ENCODE measurements around the gene PSIP1. TPM values are rescaled to one million over a fixed set of nuclear protein-coding genes. Genes with fewer than 3 reads are reported as not detected.
A peak's percentile ranks its signal among the peaks of the same experiment; 100 is the strongest.

Gene PSIP1
- total RNA-seq, 1 donor from 2014 or later, result 402 TPM

DNA sequence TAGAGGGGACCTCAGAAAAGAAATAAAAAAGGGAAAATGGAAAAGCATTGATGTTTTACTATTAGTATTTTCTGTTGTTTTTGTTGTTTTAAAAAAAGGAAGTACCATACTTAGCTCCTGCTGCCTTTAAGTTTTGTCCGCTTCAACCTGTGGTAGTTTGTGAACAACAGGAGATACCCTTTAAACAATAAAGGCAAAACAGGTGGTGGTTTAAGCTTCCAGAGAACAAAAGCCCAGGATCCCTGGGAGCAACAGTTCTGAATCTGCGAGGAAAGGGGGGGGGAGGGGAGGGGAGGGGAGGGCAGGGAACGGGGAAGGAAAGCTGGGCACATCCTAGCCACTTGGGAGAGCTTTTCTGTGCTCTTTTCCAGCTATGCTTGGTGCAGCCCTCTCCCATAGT, 2.1 kb upstream of the PSIP1 start:
- Histone ChIP-seq H3K4me2 (peak overlapping the region; percentile 94), H3K36me3 (peaks cover 12% of the 10 kb centered on the region), H3K4me1 (peaks cover 38% of the 10 kb centered on the region), H3K27ac (peak overlapping the region; percentile 60), H3F3A (ENCODE audit: low read depth) (peaks cover 38% of the 10 kb centered on the region), H3K79me2 (ENCODE audit: low read depth) (peaks cover 44% of the 10 kb centered on the region), H3K4me3 (peak overlapping the region; percentile 90), H3K9me3 (ENCODE audit: low read depth) (no peaks in the 10 kb centered on the region), H2AFZ (replicated peaks) (no peak overlapping the region), H3K27me3 (no peaks in the 10 kb centered on the region), H3K9ac (no peak overlapping the region), H4K20me1 (ENCODE audit: low read depth) (peaks cover 22% of the 10 kb centered on the region)
- Mint-ChIP-seq H3K9me3 (no peaks in the 10 kb centered on the region), H3K4me1 (peaks cover 40% of the 10 kb centered on the region), H3K36me3 (peaks cover 13% of the 10 kb centered on the region), H3K4me3 (no peak overlapping the region), H3K27ac (no peak overlapping the region), H3K27me3 (ENCODE audit: insufficient read depth, low read depth) (peaks cover 4% of the 10 kb centered on the region)
- no peak for TF ChIP-seq EZH2 (IDR thresholded peaks at IDR 0.05)
- TF ChIP-seq, protein P1, sequence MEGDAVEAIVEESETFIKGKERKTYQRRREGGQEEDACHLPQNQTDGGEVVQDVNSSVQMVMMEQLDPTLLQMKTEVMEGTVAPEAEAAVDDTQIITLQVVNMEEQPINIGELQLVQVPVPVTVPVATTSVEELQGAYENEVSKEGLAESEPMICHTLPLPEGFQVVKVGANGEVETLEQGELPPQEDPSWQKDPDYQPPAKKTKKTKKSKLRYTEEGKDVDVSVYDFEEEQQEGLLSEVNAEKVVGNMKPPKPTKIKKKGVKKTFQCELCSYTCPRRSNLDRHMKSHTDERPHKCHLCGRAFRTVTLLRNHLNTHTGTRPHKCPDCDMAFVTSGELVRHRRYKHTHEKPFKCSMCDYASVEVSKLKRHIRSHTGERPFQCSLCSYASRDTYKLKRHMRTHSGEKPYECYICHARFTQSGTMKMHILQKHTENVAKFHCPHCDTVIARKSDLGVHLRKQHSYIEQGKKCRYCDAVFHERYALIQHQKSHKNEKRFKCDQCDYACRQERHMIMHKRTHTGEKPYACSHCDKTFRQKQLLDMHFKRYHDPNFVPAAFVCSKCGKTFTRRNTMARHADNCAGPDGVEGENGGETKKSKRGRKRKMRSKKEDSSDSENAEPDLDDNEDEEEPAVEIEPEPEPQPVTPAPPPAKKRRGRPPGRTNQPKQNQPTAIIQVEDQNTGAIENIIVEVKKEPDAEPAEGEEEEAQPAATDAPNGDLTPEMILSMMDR (IDR thresholded peaks at IDR 0.05), result no peak
- TF ChIP-seq EZH2phosphoT487 (IDR thresholded peaks at IDR 0.05), result no peak
- DNase-seq (ENCODE audit: low spot score), result peak; percentile 76

DNA sequence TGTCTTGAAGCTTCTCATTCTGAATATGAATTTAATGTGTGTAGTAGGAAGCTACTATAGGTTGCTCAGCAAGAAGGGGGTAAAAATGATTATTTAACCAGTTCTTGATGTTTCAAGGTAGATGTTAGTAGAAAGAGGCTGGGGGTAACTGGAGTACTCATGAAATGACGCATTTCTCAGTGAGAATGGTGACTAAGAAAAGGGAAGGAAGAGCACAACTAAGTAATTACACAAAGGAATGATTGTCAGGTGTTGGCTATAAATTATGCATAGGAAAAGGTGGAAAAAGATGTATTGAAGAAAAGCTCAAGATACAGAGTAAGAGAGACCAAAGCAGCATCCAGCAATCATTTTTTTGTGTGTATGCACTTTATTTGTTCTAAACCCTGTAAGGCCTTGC, 1.4 kb upstream of the PSIP1 start:
- Histone ChIP-seq H4K20me1 (ENCODE audit: low read depth) (peaks cover 29% of the 10 kb centered on the region), H3K27ac (peak overlapping the region; percentile 100), H3F3A (ENCODE audit: low read depth) (peaks cover 38% of the 10 kb centered on the region), H3K9ac (no peak overlapping the region), H3K4me2 (peak overlapping the region; percentile 94), H3K79me2 (ENCODE audit: low read depth) (peaks cover 50% of the 10 kb centered on the region), H3K4me1 (peaks cover 43% of the 10 kb centered on the region), H2AFZ (replicated peaks) (no peak overlapping the region), H3K27me3 (no peaks in the 10 kb centered on the region), H3K36me3 (peaks cover 19% of the 10 kb centered on the region), H3K9me3 (ENCODE audit: low read depth) (no peaks in the 10 kb centered on the region), H3K4me3 (peak overlapping the region; percentile 90)
- peaks cover 4% of the 10 kb centered on the region for H3K27me3 Mint-ChIP-seq (ENCODE audit: insufficient read depth, low read depth)
- H3K27ac Mint-ChIP-seq, result no peak overlapping the region
- H3K36me3 Mint-ChIP-seq, result peaks cover 16% of the 10 kb centered on the region
- TF ChIP-seq, protein P1 (IDR thresholded peaks at IDR 0.05), result no peak
- TF ChIP-seq EZH2 (IDR thresholded peaks at IDR 0.05), result no peak
- TF ChIP-seq EZH2phosphoT487 (IDR thresholded peaks at IDR 0.05), result no peak
- H3K9me3 Mint-ChIP-seq, result no peaks in the 10 kb centered on the region
- DNase-seq (ENCODE audit: low spot score), result no peak
- H3K4me3 Mint-ChIP-seq, result peak overlapping the region; percentile 70
- peaks cover 41% of the 10 kb centered on the region for H3K4me1 Mint-ChIP-seq

DNA sequence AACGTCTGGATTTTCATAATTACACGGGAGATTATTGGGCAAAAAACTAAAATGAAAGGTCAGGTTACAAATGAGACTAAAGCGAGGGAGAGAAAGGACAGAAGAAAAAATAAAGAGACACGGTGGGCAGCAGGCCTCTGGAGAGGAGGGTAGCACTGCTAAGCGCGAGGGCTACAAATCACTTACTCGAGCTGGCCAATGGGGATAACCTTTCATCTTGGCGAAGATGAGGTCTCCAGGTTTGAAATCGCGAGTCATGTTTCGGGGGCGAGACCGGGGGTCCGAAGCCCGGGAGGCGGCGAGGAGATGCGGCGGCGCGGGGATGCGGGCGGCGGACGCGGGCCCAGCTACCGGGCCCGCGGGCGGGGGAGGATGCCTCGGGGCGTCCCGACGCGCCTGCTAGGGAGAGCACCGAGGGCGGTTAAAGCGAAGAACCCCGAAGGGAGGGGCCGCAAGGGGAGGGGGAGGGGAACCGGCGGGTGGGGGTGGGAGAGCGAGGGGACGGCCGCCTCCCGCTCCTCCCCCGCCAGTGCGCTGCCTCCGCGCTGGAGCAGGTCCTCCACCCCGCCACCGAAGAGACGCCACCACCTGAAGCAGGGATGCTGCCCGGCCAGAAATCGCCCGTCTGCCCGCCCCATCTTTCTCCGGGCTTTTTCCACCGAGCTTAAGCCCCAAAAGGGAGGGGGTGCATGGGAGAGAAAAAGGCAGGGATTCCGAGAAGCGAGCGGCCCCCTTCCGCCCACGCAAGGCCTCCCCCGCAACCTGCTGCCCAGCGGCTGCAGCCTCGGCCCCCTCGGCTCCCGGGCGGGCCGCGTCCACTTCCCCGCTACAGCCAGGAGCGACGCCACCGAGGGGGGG, 610 bp downstream of the PSIP1 start:
- Histone ChIP-seq H3K27ac (peak overlapping the region; percentile 100), H3K9ac (peak overlapping the region; percentile 100), H2AFZ (replicated peaks) (peak overlapping the region; percentile 98), H3K9me3 (ENCODE audit: low read depth) (no peaks in the 10 kb centered on the region), H3K36me3 (peaks cover 39% of the 10 kb centered on the region), H3K4me2 (peak overlapping the region; percentile 94), H4K20me1 (ENCODE audit: low read depth) (peaks cover 50% of the 10 kb centered on the region), H3K27me3 (no peaks in the 10 kb centered on the region), H3K4me1 (peaks cover 43% of the 10 kb centered on the region), H3K4me3 (peak overlapping the region; percentile 90), H3F3A (ENCODE audit: low read depth) (peaks cover 38% of the 10 kb centered on the region), H3K79me2 (ENCODE audit: low read depth) (peaks cover 71% of the 10 kb centered on the region)
- Mint-ChIP-seq H3K27me3 (ENCODE audit: insufficient read depth, low read depth) (peaks cover 4% of the 10 kb centered on the region), H3K9me3 (no peaks in the 10 kb centered on the region), H3K27ac (peak overlapping the region; percentile 99), H3K36me3 (peaks cover 31% of the 10 kb centered on the region), H3K4me1 (peaks cover 41% of the 10 kb centered on the region), H3K4me3 (peak overlapping the region; percentile 92)
- TF ChIP-seq EZH2phosphoT487 (IDR thresholded peaks at IDR 0.05), result no peak
- TF ChIP-seq, protein P1 (IDR thresholded peaks at IDR 0.05), result no peak
- no peak for TF ChIP-seq EZH2 (IDR thresholded peaks at IDR 0.05)
- peak; percentile 82 for DNase-seq (ENCODE audit: low spot score)
